ENCODE data around the gene MACROD2.

MACROD2 gene

GRCh38 chr20:14295770-14296309 lies 300.5 kb downstream of the MACROD2 start:
- H3K9me3 Mint-ChIP-seq = peaks cover 9% of the 10 kb centered on the region
- no peak overlapping the region for H3K27ac Mint-ChIP-seq

GRCh38 chr20:14299831-14300230 lies 304.5 kb downstream of the MACROD2 start:
- Mint-ChIP-seq H3K27ac (no peak overlapping the region), H3K9me3 (peaks cover 17% of the 10 kb centered on the region), H3K4me3 (no peak overlapping the region), H3K36me3 (ENCODE audit: low read depth) (no peaks in the 10 kb centered on the region), H3K4me1 (ENCODE audit: low read depth) (no peaks in the 10 kb centered on the region), H3K27me3 (ENCODE audit: low read depth) (no peaks in the 10 kb centered on the region)

More at GRCh38 chr20:14295770-14296309, 300.5 kb downstream of the MACROD2 start:
- Mint-ChIP-seq H3K4me3 (no peak overlapping the region), H3K36me3 (ENCODE audit: low read depth) (no peaks in the 10 kb centered on the region), H3K4me1 (ENCODE audit: low read depth) (no peaks in the 10 kb centered on the region), H3K27me3 (ENCODE audit: low read depth) (no peaks in the 10 kb centered on the region)

- H3K36me3 Mint-ChIP-seq (ENCODE audit: low read depth) = no peaks in the 10 kb centered on the region
- no peaks in the 10 kb centered on the region for H3K27me3 Mint-ChIP-seq (ENCODE audit: low read depth)
- no peaks in the 10 kb centered on the region for H3K4me1 Mint-ChIP-seq (ENCODE audit: low read depth)
- H3K9me3 Mint-ChIP-seq = peaks cover 22% of the 10 kb centered on the region
- no peak overlapping the region for H3K27ac Mint-ChIP-seq
- no peak overlapping the region for H3K4me3 Mint-ChIP-seq
Observed at GRCh38 chr20:14303106-14303505, 307.8 kb downstream of the MACROD2 start.

- Mint-ChIP-seq H3K27me3 (ENCODE audit: low read depth) (no peaks in the 10 kb centered on the region), H3K4me3 (no peak overlapping the region), H3K4me1 (ENCODE audit: low read depth) (no peaks in the 10 kb centered on the region), H3K27ac (no peak overlapping the region), H3K9me3 (peaks cover 19% of the 10 kb centered on the region), H3K36me3 (ENCODE audit: low read depth) (no peaks in the 10 kb centered on the region)
Observed at GRCh38 chr20:14303651-14304050, 308.3 kb downstream of the MACROD2 start.

- Mint-ChIP-seq H3K4me3 (no peak overlapping the region), H3K4me1 (ENCODE audit: low read depth) (no peaks in the 10 kb centered on the region), H3K27me3 (ENCODE audit: low read depth) (no peaks in the 10 kb centered on the region), H3K36me3 (ENCODE audit: low read depth) (no peaks in the 10 kb centered on the region), H3K9me3 (peaks cover 18% of the 10 kb centered on the region), H3K27ac (no peak overlapping the region)
Observed at GRCh38 chr20:14304472-14304871, 309.2 kb downstream of the MACROD2 start.

- H3K4me3 Mint-ChIP-seq = no peak overlapping the region
- no peaks in the 10 kb centered on the region for H3K36me3 Mint-ChIP-seq (ENCODE audit: low read depth)
- no peak overlapping the region for H3K27ac Mint-ChIP-seq
- no peaks in the 10 kb centered on the region for H3K4me1 Mint-ChIP-seq (ENCODE audit: low read depth)
- peaks cover 10% of the 10 kb centered on the region for H3K9me3 Mint-ChIP-seq
- no peaks in the 10 kb centered on the region for H3K27me3 Mint-ChIP-seq (ENCODE audit: low read depth)
Observed at GRCh38 chr20:14307956-14308355, 312.6 kb downstream of the MACROD2 start.

- Mint-ChIP-seq H3K4me1 (ENCODE audit: low read depth) (no peaks in the 10 kb centered on the region), H3K9me3 (no peaks in the 10 kb centered on the region), H3K4me3 (no peak overlapping the region), H3K27me3 (ENCODE audit: low read depth) (no peaks in the 10 kb centered on the region), H3K27ac (no peak overlapping the region), H3K36me3 (ENCODE audit: low read depth) (no peaks in the 10 kb centered on the region)
Observed at GRCh38 chr20:14310977-14311627, 315.8 kb downstream of the MACROD2 start.

GRCh38 chr20:14312001-14312400 lies 316.7 kb downstream of the MACROD2 start:
- Mint-ChIP-seq H3K4me1 (ENCODE audit: low read depth) (no peaks in the 10 kb centered on the region), H3K4me3 (no peak overlapping the region), H3K9me3 (peaks cover 3% of the 10 kb centered on the region), H3K27ac (no peak overlapping the region), H3K36me3 (ENCODE audit: low read depth) (no peaks in the 10 kb centered on the region), H3K27me3 (ENCODE audit: low read depth) (no peaks in the 10 kb centered on the region)

- Mint-ChIP-seq H3K9me3 (peaks cover 4% of the 10 kb centered on the region), H3K4me1 (ENCODE audit: low read depth) (no peaks in the 10 kb centered on the region), H3K27ac (no peak overlapping the region), H3K27me3 (ENCODE audit: low read depth) (no peaks in the 10 kb centered on the region), H3K4me3 (no peak overlapping the region), H3K36me3 (ENCODE audit: low read depth) (no peaks in the 10 kb centered on the region)
Observed at GRCh38 chr20:14313341-14314020, 318.2 kb downstream of the MACROD2 start.

- Mint-ChIP-seq H3K4me3 (no peak overlapping the region), H3K27me3 (ENCODE audit: low read depth) (no peaks in the 10 kb centered on the region), H3K27ac (no peak overlapping the region), H3K4me1 (ENCODE audit: low read depth) (no peaks in the 10 kb centered on the region), H3K9me3 (peaks cover 28% of the 10 kb centered on the region), H3K36me3 (ENCODE audit: low read depth) (no peaks in the 10 kb centered on the region)
Observed at GRCh38 chr20:14319704-14320103, 324.4 kb downstream of the MACROD2 start.

- no peaks in the 10 kb centered on the region for H3K9me3 Mint-ChIP-seq
- no peak overlapping the region for H3K4me3 Mint-ChIP-seq
- no peaks in the 10 kb centered on the region for H3K4me1 Mint-ChIP-seq (ENCODE audit: low read depth)
- H3K27me3 Mint-ChIP-seq (ENCODE audit: low read depth) = no peaks in the 10 kb centered on the region
- H3K27ac Mint-ChIP-seq = no peak overlapping the region
- H3K36me3 Mint-ChIP-seq (ENCODE audit: low read depth) = no peaks in the 10 kb centered on the region
Observed at GRCh38 chr20:14331646-14332045, 336.3 kb downstream of the MACROD2 start.

- Mint-ChIP-seq H3K27ac (no peak overlapping the region), H3K36me3 (ENCODE audit: low read depth) (no peaks in the 10 kb centered on the region)
Observed at GRCh38 chr20:14332866-14333265, 337.6 kb downstream of the MACROD2 start.

GRCh38 chr20:14333721-14334120 lies 338.4 kb downstream of the MACROD2 start:
- Mint-ChIP-seq H3K4me3 (no peak overlapping the region), H3K27me3 (ENCODE audit: low read depth) (no peaks in the 10 kb centered on the region), H3K36me3 (ENCODE audit: low read depth) (no peaks in the 10 kb centered on the region), H3K9me3 (no peaks in the 10 kb centered on the region), H3K27ac (no peak overlapping the region), H3K4me1 (ENCODE audit: low read depth) (no peaks in the 10 kb centered on the region)

More at GRCh38 chr20:14332866-14333265, 337.6 kb downstream of the MACROD2 start:
- Mint-ChIP-seq H3K9me3 (no peaks in the 10 kb centered on the region), H3K27me3 (ENCODE audit: low read depth) (no peaks in the 10 kb centered on the region), H3K4me3 (no peak overlapping the region), H3K4me1 (ENCODE audit: low read depth) (no peaks in the 10 kb centered on the region)

GRCh38 chr20:14334306-14334930 lies 339.1 kb downstream of the MACROD2 start:
- Mint-ChIP-seq H3K4me1 (ENCODE audit: low read depth) (no peaks in the 10 kb centered on the region), H3K36me3 (ENCODE audit: low read depth) (no peaks in the 10 kb centered on the region), H3K4me3 (no peak overlapping the region), H3K27me3 (ENCODE audit: low read depth) (no peaks in the 10 kb centered on the region), H3K9me3 (no peaks in the 10 kb centered on the region), H3K27ac (no peak overlapping the region)

- Mint-ChIP-seq H3K27me3 (ENCODE audit: low read depth) (no peaks in the 10 kb centered on the region), H3K36me3 (ENCODE audit: low read depth) (no peaks in the 10 kb centered on the region), H3K9me3 (no peaks in the 10 kb centered on the region), H3K4me1 (ENCODE audit: low read depth) (no peaks in the 10 kb centered on the region), H3K27ac (no peak overlapping the region), H3K4me3 (no peak overlapping the region)
Observed at GRCh38 chr20:14335052-14335451, 339.7 kb downstream of the MACROD2 start.
